Cardiac septum (tissue), 1 donor: ENCODE results near the gene CACNG5. TPM values are rescaled to one million over a fixed set of nuclear protein-coding genes. Genes with fewer than 3 reads are reported as not detected.

Experiments used
- DNase-seq: peaks from one replicate; pipeline ENCODE4 v3.0.0-alpha.2; 2020; ENCODE audit warnings: low spot score
- intact Hi-C: fragments of 100-400 bp; cut with DNase I; formaldehyde crosslinking; loops from one replicate; pipeline ENCODE4 v1.14.0; 2022
- total RNA-seq: library from RNA; stranded (reverse); fragmentation: NEBNext Ultra II Directional; extraction: Animal tissue kit (Norgen Biotek cat#: 25700); gene quantifications from one replicate; pipeline ENCODE4 v1.2.1, GENCODE V29; 2021
- donor health status: DM: no; HTN: no; CAD: no.

Gene CACNG5
- total RNA-seq, 1 donor from 2014 or later: not detected

DNA sequence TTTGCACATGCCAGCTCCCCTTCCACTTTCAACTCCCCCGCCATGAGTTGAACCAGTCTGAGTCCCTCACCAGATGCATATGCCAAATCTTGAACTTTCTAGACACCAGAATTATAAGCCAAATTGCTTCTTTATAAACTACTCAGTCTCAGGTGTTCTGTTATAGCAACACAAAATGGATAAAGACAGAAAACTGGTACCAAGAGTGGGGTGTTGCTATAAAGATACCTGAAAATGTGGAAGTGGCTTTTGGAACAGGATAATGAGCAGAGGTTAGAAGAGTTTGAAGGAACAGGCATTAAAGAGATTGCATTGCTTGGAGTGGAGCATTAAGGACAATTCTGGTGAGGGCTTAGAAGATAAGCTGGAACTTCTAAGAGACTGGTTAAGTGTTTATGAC lies 17.2 kb upstream of the CACNG5 start:
- no peak for DNase-seq
- intact Hi-C loops: no loop called here

DNA sequence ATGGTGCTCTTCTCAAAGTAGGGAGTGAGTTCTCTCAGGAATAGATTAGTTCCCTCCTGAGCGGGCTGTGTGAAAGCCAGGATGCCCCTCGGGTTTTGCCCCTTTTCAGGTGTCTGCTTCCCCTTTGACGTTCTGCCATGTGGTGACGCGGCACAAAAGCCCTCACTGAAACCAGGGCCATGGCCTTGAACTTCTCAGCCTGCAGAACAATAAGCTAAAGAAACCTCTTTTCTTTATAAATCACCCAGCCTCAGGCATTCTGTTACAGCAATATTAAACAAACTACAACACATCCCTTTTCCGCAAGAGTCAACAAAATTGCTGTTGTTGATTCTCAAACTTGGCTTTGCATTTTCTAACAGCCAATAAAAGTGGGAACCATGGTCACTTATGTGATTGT lies 15.5 kb upstream of the CACNG5 start:
- no peak for DNase-seq
- intact Hi-C loops: no loop called here

DNA sequence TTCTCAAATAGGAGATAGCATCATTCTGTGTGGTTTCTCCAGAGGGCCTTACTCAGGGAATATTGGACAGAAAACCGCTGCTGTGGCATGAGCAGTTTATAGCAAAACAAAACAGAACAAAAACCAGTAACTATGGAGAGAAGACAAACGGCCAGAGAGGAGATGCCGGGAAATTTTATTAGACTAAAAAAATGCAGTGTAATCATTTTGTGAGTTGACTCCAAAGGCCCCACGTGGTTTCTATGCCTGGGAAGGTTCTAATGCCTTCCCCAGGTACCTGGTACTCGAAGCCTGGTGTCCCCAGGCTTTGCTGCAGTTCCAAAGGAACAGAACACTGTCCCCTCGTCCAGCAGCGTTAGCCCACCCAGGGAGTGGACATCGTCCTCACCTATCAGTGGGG lies 12.9 kb upstream of the CACNG5 start:
- DNase-seq: no peak

DNA sequence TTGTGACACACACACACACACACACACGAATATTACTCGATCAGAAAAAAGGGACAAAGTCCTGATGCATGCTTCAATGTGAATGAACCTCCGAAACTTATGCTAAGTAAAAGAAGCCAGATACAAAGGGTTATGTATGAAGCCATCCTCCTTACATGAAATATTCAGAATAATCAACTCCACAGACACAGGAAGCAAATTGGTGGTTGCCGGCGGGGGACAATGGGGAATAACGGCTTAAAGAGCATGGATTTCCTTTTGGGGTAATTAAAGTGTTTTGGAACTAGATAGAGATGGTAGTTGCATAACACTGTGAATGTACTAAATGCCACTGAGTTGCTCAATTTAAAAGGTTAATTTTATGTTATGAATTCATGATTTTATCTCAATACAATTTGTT lies 8.1 kb upstream of the CACNG5 start:
- intact Hi-C loops: no loop called here
- no peak for DNase-seq

More for the DNA sequence above, 12.9 kb upstream of the CACNG5 start:
- intact Hi-C loops: no loop called here

DNA sequence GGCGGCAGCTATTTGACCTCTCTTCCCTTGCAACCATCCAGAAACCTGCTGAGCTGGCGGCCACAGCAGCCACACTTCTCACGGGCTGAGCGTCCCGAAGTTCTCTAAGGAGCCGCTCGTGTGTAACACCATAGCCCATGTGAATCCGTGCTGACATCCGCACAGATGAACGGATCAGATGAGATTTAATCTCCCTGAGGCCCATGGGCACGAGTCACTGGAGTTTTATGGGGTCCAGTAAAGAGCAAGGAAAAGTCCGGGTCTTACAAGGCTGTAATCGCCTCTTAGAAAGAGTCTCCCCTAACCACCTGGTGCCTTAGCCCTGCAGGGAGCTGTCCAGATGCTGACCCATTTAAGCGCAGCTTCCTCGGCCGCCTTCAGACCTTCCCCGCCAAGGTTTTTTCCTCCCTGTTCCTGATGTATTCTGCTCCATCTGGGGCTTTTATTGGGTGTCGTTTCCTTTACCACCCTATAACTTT lies 5.5 kb upstream of the CACNG5 start:
- intact Hi-C loops: no loop called here
- peak; percentile 59 for DNase-seq

DNA sequence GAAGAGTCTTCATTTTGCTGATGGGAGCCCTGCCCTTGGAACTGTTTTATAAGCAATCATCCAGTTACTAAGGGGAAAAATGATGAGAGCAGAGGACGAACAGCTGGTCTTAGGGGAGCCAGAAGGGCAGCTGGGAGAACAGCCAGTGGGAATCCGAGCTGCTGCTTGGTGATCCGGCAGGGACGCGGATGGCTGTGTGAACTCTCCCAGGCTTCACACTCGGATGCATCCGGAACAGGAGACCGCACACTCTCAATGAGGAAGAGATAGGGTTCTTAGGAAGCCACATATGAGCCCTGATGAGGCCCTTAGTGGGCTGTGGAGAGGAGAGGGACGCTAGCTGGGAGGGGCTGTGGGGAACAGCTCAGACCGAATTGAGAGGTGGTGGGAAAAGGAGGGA lies 5.0 kb upstream of the CACNG5 start:
- intact Hi-C loops: no loop called here
- DNase-seq: peak; percentile 60

DNA sequence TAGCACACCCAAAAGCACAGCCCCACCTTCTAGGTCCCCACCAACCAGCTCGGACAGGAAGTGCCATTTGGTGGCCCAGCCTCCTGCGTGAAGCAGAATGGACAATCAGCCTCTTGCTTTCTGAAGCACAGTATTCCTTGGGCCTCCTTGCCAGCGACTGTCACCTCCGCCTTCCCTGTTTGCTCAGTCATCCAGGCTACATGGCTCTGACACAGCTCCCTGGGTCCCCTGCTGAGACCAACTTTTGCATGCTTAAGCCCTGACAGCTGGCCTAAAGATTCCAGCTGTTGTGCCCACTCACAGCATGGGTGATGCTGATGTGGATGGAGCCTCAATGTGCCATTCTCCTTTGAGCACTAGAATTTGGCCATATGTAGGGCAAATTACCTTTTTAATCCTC lies 4.5 kb upstream of the CACNG5 start:
- peak; percentile 63 for DNase-seq
- intact Hi-C loops: no loop called here

DNA sequence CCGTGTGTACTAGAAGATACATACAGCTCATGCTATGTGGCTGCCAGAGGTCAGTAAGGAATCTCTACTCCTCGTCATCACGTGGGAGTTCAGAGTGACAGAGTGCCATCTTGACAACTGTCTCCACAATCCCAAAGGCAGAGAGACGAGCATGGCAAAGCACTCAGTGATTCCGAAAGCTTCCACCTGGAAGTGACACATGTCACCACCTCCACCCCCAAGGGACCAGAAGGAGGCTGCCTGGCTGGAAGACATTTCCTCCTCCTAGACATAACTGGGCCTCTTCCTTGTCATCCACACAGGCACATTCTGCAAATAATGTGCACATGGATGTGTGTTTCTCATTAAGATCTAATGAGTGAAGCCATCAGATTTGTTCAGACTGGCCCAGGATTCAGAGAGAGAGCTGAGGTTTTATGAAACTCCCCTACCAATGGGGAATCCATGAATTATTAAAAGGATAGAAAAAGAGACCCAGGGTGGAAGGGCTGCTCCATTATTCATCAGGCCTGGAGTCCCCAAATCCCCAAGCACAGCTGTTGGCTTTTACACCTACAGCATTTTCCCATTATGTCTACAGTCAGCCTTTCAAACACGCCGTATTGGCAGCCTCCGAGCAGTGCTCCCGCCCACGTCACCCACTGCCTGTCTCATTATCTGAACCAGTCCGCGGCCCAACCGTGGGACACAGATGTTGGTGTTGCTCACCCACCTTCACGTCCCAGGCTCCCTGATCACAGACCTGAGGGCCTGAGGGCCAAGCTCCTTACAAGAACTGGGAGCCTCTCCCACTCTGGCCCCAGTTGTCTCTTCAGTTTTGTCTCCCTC lies 3.3 kb upstream of the CACNG5 start:
- DNase-seq: peak; percentile 70
- intact Hi-C loops: no loop called here

DNA sequence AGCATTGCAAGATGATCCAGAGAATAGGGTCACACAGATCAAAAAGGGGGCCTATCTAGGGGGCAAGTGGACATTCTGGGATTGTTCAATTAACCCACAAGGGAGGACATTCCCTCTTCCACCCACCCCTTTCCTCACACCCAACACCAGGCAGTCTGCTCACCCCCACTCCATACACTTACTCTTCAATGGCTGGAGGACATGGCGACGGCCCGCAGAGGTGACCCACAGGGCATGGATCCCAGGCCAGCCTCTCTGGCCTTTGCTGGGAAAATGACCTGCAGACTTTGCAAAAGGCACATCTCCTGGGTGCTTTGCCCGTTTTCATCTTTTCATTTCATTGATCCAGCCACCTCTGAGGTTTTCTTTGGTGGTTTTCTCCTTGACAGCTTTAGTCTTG lies 1.7 kb upstream of the CACNG5 start:
- intact Hi-C loops: no loop called here
- peak; percentile 31 for DNase-seq

DNA sequence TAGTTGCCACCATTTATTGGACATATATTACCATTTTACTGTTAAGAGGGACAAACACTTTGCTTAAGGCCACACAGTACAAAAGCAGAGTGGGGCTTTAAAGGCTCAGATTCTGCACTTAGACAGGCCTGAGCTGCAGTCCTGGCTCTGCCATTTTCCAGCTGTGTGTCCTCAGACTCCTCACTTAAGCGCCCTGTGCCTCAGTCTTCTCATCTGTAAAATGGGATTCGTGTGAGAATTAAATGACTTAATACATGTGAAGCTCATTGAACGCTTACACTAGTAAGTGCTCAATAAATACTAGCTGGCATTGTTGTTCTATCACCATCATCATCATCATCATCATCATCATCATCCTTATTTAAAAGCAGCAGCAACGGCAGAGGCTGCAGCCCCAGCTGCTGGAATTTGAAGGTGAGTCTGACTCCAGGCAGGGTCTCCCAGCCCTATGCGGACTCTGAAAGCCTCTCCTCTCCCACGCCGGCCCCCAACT lies 445 bp upstream of the CACNG5 start:
- intact Hi-C loops: no loop called here
- DNase-seq: no peak

DNA sequence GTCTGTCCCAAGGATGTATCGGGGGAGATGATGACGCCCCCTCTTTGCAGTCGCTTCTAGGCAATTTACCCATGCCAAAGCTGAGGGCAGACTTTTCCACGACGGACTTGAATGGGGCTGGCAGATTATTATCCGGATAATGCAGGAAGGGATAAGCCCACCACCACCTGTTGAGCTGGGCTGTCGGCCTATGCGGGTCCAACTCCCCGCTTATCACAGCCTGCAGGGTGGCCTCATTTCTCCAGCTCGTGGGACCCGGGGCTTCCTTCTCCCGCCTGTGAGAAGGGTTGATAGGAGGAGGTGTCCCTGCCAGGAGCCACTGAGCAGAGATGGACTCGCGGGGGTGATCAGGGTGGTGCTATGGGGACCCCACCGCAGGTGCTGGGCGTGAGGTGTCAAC lies 559 bp downstream of the CACNG5 start:
- DNase-seq: peak; percentile 55
- intact Hi-C loops: no loop called here

DNA sequence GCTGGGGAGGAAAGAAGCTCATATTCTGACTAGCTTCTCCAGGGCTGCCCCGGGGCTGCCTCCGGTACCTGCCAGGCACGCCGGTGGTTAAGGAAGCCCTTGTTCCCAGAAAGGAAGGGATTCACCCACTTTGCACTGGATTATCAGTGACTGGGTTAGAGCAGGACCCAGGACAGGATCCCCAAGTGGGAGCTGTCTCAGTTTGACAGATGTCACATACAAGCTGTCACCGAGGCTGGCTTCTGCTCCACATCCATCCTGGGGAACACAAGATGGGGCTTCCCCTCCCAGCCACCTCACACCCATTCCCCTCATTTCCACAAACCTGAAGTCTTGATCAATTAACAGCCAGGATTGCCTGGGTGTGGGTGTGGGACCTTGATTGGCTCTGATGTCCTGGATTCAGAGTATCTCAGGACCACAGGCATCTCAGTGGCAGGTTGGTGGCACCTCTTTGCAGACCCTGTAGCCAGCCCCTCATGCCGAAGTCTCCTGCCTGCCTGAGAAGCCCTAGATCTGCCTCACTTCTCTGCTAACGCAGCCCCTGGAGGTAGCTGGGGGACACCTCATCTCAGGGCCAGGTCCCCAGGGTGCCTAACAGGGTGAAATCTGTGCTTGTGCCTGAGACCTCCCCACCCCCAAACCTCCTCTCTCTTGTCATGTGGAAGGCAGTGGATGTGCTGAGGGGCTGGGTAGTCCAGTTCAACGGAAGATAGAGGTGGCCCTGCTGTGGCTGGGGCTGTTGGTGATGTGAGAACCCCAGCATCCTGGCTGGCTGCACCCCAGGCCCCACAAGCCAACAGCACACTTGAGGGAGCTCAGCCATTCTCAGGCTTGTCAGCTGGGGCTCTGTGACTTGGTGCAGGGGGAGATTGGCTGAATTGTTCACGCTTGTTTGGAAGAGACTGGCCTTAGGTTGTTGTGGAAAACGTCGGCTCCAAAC lies 1.4 kb downstream of the CACNG5 start:
- DNase-seq: peak; percentile 75
- intact Hi-C loops: no loop called here

DNA sequence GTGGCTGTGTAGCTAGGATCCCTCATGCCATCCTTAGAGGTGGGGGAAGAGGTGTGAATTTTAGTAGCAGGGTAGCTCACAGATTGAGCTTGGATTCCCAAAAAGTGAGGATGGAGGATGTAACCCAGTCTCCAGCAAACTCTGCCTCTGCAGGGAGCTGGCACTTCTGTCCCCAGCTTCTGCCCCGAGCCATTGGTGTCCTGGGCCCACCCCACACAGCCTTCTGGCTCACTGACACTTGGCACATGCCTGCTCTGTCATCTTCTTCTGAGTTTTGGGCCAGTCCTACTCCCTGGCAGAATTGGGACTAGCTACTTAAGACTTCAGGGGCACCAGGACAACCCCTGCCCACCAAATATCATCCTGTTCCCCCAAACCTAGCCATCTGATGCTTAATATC lies 2.3 kb downstream of the CACNG5 start:
- intact Hi-C loops: no loop called here
- peak; percentile 39 for DNase-seq

DNA sequence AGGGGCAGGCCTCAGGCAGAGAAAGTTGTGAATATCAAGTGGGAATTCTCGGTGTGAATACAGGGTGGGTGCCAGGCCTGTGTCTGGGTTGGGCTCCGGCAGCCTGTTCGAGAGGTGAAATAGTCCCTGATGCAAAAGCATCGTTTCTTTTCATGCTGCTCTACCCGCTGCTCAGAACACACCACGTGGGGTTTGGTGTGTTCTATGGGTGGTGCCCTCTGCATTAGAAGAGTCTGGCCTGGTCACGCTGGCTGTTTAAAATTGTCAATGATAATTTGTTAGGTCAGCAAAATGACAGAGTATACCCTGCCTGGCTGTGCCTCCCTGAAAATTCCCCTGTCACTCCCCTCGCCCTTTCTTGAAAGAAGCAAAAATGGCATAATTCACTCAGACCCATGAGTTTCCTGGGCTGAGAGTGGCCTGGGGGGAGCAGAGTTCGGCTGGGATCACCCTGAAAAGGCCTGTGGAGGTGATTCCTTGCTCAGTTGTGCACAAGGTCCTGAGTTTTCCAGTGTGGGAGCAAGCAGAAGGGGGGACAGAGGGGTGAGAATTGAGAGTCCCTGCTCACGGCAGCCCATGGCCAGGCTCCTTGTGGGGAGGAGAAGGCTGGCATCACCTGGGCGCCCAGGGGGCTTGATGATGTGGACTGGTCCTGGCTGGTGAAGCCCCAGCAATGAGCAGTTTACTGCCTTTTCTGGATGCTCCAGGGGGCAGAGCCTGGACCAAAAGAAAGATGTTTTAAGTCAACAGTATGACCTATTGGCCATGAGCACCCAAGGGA lies 3.2 kb downstream of the CACNG5 start:
- intact Hi-C loops: no loop called here
- DNase-seq: peak; percentile 50

DNA sequence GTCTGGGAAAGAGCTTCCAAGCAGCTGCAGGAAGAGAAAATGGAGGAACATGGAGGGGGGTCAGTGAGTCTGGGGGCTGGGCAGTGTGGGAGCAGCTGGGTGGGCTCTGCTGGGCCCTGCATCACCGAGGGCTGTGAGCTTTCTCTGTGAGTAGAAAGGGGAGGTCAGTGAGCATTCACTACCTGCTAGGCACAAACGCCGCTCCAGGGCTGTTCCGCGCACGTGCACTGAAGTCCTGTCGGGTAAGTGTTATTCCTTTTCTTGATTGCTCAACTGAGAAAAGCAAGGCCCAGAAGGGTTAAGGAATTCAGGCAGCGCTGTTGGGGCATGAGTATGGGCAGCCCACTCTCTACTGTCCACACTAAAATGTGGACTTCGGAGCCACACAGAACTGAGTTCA lies 4.7 kb downstream of the CACNG5 start:
- intact Hi-C loops: no loop called here
- peak; percentile 53 for DNase-seq

DNA sequence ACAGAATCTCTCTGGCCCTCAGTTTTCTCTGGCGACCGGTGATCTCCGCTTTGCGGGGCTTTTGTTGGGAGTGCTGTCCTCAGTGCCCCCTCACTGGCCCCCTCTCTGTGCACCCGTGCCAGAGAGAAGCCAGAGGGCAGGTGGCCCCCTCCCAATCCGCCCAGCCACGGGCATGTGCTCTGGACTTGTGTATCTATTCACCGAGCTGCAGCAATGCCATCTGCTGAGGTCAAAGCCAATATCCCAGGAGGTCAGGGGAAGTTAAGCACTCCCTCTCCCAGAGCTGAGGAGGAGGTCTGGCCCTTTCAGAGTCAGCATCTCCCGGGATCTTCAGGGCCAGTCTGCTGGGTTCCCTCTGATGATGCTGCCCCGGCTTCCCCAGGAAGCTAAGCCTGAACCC lies 5.1 kb downstream of the CACNG5 start:
- peak; percentile 33 for DNase-seq
- intact Hi-C loops: no loop called here

DNA sequence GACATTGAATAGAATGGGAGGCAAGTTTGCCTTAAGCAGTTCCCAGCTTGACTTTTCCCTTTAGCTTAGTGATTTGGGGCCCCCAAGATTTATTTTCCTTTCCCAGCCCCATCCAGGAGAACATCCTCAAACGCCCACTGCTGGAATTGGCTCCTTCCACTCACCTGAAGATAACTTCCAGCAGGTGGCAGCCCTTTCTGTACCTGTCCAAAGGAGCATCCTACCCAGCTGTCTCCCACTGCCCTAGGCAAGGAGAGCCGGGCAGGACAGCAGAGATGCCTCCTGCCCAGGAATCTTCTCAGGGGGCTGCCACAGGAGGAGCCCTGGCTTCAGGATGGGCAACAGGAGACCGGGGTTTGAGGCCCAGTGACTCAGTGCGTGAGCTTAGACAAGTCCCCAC lies 6.4 kb downstream of the CACNG5 start:
- no peak for DNase-seq
- intact Hi-C loops: no loop called here

DNA sequence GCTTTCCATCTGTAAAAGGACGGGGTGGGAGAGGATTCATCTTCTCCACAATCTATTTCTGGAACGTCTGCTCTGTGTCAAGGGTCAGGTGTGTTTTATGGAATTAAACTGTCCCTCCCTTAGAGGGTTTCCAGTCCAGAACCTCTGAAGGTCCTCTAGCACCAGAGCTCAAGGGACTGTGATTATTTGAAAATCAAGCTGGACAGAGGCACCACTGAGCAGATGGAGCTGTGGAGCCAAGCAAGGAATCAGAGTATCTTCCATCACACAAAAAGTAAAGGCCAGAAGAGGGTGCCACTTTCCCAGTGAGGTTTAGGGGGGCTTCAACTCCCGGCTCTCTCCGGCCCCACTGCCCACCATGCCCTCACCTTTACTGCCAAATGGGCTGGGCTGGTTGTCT lies 6.8 kb downstream of the CACNG5 start:
- DNase-seq: no peak
- intact Hi-C loops: no loop called here

DNA sequence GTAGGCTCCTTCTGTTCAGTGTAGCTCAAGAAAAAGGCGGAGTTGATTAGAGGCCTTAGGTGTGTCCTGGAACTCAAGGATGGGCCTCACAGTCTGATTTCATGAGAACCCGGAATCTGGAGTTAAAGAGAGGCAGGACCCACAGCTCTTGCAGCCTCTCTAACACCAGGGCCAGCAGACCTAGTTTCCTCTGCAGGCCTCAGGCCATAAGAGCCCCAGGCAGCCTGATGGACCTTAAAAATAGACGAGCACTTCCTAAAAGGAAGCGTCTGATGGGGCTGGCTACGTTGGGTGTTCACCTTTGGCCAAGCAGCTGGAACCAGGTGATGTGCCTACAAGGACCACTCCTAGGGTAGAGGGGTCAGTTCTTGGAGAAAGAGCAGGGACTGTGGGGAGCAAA lies 7.6 kb downstream of the CACNG5 start:
- intact Hi-C loops: no loop called here
- DNase-seq: no peak

DNA sequence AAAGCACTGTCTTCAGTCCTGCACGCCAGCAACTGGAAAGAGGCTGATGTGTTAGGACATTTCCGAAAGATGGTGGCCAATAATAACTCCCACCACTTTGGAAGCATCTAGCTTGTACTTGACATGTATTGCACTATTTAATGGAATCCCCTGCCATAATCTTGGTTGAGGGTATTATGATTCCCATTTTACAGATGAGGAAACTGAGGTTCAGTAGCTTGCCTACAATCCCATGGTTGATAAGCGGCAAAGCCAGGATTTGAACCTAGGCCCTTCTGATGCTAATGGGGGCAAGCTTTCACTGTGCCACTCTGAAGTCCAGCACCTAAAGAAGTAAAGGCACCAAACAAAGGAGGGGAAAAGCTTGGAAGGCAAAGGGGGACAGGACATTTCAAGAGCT lies 8.0 kb downstream of the CACNG5 start:
- intact Hi-C loops: no loop called here
- DNase-seq: no peak
